ENCODE data around the gene TERT. TPM values are rescaled to one million over a fixed set of nuclear protein-coding genes. Genes with fewer than 3 reads are reported as not detected.
"Not testable (repeated sequence)": the region's sequence is repeated elsewhere in the genome, so short reads cannot be mapped to it uniquely, and the experiment has no call there.

The TERT gene
- total RNA-seq, 1 experiment from 2014 or later, result 0.80 TPM

DNA sequence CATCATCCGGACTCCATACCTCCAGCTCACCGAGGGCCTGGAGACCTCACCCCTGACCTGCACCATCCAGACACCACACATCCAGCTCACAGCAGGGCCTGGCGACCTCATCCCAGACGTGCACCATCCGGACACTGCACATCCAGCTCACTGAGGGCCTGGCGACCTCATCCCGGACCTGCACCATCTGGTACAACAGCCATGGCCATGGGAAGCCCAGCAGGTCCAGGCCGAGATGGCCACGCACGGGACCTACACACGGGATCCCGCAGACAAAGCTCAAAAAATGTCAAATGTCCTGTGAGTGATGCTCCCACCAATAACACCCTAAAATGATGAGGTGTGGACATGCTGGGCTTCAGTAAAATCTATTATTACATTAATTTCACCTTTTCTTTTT lies 9.7 kb downstream of the TERT start:
- Histone ChIP-seq H3K9me2 (replicated peaks; ENCODE audit: low read length) (no peaks in the 10 kb centered on the region), H3K36me3 (ENCODE audit: low read depth, low read length) (no peaks in the 10 kb centered on the region), H3K27me3 (ENCODE audit: low read length) (no peaks in the 10 kb centered on the region), H3K9ac (ENCODE audit: low read length) (no peak overlapping the region), H3K4me2 (ENCODE audit: low read length) (no peak overlapping the region), H3K9me3 (ENCODE audit: low read length) (no peaks in the 10 kb centered on the region), H2AFZ (ENCODE audit: low read length) (no peak overlapping the region), H3K27ac (ENCODE audit: low read length) (no peak overlapping the region), H4K20me1 (ENCODE audit: low read length) (no peaks in the 10 kb centered on the region), H3K4me1 (ENCODE audit: insufficient read depth, low read length) (no peaks in the 10 kb centered on the region), H3F3A (ENCODE audit: low read length, unreplicated experiment) (no peaks in the 10 kb centered on the region), H3K79me2 (ENCODE audit: low read length) (no peaks in the 10 kb centered on the region), H3K4me3 (ENCODE audit: low read length) (no peak overlapping the region)
- ChIA-PET CTCF (no interaction called here), POLR2A (ENCODE audit: unreplicated experiment) (no interaction called here)
- DNase-seq (no peak), ATAC-seq (no peak)
- TF ChIP-seq EZH2 (IDR thresholded peaks at IDR 0.05; ENCODE audit: low read length, unreplicated experiment) (no peak), EZH2phosphoT487 (IDR thresholded peaks at IDR 0.05; ENCODE audit: borderline replicate concordance, low read length) (no peak), CTCF (conservative IDR thresholded peaks at IDR 0.05; ENCODE audit: low read depth, low read length) (no peak)
- no TSS peak for BruUV-seq (replicated peaks)
- intact Hi-C loops (cut with micrococcal nuclease), result no loop called here

DNA sequence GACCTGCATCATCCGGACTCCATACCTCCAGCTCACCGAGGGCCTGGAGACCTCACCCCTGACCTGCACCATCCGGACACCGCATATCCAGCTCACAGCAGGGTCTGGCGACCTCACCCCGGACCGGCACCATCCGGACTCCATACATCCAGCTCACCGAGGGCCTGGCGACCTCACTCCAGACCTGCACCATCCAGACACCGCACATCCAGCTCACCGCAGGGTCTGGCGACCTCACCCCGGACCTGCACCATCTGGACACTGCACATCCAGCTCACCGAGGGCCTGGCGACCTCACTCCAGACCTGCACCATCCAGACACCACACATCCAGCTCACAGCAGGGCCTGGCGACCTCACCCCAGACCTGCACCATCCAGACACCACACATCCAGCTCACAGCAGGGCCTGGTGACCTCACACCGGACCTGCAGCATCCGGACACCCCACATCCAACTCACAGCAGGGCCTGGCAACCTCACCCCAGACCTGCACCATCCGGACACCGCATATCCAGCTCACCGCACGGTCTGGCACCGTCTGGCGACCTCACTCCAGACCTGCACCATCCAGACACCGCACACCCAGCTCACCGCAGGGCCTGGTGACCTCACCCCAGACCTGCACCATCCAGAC lies 10.4 kb downstream of the TERT start:
- H4K20me1 ChIP-seq (ENCODE audit: low read length); BruUV-seq (replicated peaks); H2AFZ ChIP-seq (ENCODE audit: low read length); H3K9ac ChIP-seq (ENCODE audit: low read length); H3K27ac ChIP-seq (ENCODE audit: low read length); intact Hi-C loops (cut with micrococcal nuclease); H3K4me1 ChIP-seq (ENCODE audit: insufficient read depth, low read length); POLR2A ChIA-PET (ENCODE audit: unreplicated experiment); H3K9me3 ChIP-seq (ENCODE audit: low read length); H3K79me2 ChIP-seq (ENCODE audit: low read length); H3F3A ChIP-seq (ENCODE audit: low read length, unreplicated experiment); H3K4me2 ChIP-seq (ENCODE audit: low read length); ATAC-seq; H3K27me3 ChIP-seq (ENCODE audit: low read length); DNase-seq; H3K36me3 ChIP-seq (ENCODE audit: low read depth, low read length); H3K4me3 ChIP-seq (ENCODE audit: low read length); H3K9me2 ChIP-seq (replicated peaks; ENCODE audit: low read length): not testable (repeated sequence)
- CTCF ChIA-PET, result interaction anchor here (0.6 kb wide), 1 partner anchor 88 kb away, joined by 3 read pairs; no protein-coding TSS in a partner anchor

DNA sequence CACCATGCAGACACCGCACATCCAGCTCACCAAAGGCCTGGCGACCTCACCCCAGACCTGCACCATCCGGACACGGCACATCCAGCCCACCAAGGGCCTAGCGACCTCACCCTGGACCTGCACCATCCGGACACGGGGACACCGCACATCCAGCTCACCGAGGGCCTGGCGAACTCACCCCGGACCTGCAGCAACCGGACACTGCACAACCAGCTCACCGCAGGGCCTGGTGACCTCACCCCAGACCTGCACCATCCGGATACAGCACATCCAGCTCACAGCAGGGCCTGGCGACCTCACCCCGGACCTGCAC lies 11.2 kb downstream of the TERT start:
- H3K27ac ChIP-seq (ENCODE audit: low read length); H3K9me3 ChIP-seq (ENCODE audit: low read length); H3K79me2 ChIP-seq (ENCODE audit: low read length); intact Hi-C loops (cut with micrococcal nuclease); H3K4me1 ChIP-seq (ENCODE audit: insufficient read depth, low read length); H3K4me2 ChIP-seq (ENCODE audit: low read length); H4K20me1 ChIP-seq (ENCODE audit: low read length); BruUV-seq (replicated peaks); DNase-seq; H3K9me2 ChIP-seq (replicated peaks; ENCODE audit: low read length); H2AFZ ChIP-seq (ENCODE audit: low read length); POLR2A ChIA-PET (ENCODE audit: unreplicated experiment); H3F3A ChIP-seq (ENCODE audit: low read length, unreplicated experiment); H3K36me3 ChIP-seq (ENCODE audit: low read depth, low read length); H3K9ac ChIP-seq (ENCODE audit: low read length); ATAC-seq; H3K27me3 ChIP-seq (ENCODE audit: low read length); H3K4me3 ChIP-seq (ENCODE audit: low read length): not testable (repeated sequence)
- CTCF ChIA-PET, result interaction anchor here (0.6 kb wide), 1 partner anchor 88 kb away, joined by 3 read pairs; no protein-coding TSS in a partner anchor

GRCh38 chr5:1282993-1283728 lies 11.7 kb downstream of the TERT start:
- H3K79me2 ChIP-seq (ENCODE audit: low read length); H3K27me3 ChIP-seq (ENCODE audit: low read length); H3K9me2 ChIP-seq (replicated peaks; ENCODE audit: low read length); intact Hi-C loops (cut with micrococcal nuclease); DNase-seq; H3K27ac ChIP-seq (ENCODE audit: low read length); H3K4me1 ChIP-seq (ENCODE audit: insufficient read depth, low read length); CTCF ChIA-PET; H4K20me1 ChIP-seq (ENCODE audit: low read length); H3K4me2 ChIP-seq (ENCODE audit: low read length); ATAC-seq; H3K4me3 ChIP-seq (ENCODE audit: low read length); H3F3A ChIP-seq (ENCODE audit: low read length, unreplicated experiment); BruUV-seq (replicated peaks); POLR2A ChIA-PET (ENCODE audit: unreplicated experiment); H3K9me3 ChIP-seq (ENCODE audit: low read length); H3K36me3 ChIP-seq (ENCODE audit: low read depth, low read length); H3K9ac ChIP-seq (ENCODE audit: low read length); H2AFZ ChIP-seq (ENCODE audit: low read length): not testable (repeated sequence)

All from PC-3 (cell line).